Kidney (tissue), 14 donors: ENCODE data around the gene ARID3A. TPM values are rescaled to one million over a fixed set of nuclear protein-coding genes. Genes with fewer than 3 reads are reported as not detected.

Experiments
- DNase-seq, 5 donors: peaks; one replicate each; pipeline ENCODE4 v3.0.0-alpha.2; 2013 to 2020
- FAIRE-seq: peaks from 2 replicates; lab custom pipeline; 2012; peaks lifted over from hg19 to GRCh38; lab: Jason Lieb, UNC
- H3K27ac ChIP-seq, 2 donors: one replicate each; pipeline ENCODE4 v1.7.0; 2013; ENCODE audit warnings: low read depth in 2 of 2, low read length in 2 of 2, inconsistent platforms in 1 of 2
- H3K27me3 ChIP-seq: one replicate; pipeline ENCODE4 v1.7.1; 2013; ENCODE audit warnings: low read length, inconsistent platforms; ENCODE audit not compliant: control insufficient read depth, insufficient read depth
- H3K36me3 ChIP-seq, 3 donors: one replicate each; pipeline versions ENCODE4 v1.7.0 to v1.7.1; 2013; ENCODE audit warnings: low read length in 3 of 3, control low read depth in 1 of 3, inconsistent platforms in 1 of 3; ENCODE audit not compliant: insufficient read depth in 3 of 3, control insufficient read depth in 2 of 3
- H3K4me1 ChIP-seq, 3 donors: one replicate each; pipeline versions ENCODE4 v1.7.0 to v1.7.1; 2013; ENCODE audit warnings: low read length in 3 of 3, inconsistent platforms in 1 of 3, low read depth in 1 of 3; ENCODE audit not compliant: control insufficient read depth in 2 of 3, insufficient read depth in 2 of 3
- H3K4me3 ChIP-seq, 3 donors: one replicate each; pipeline versions ENCODE4 v1.7.0 to v1.8.1; 2013; ENCODE audit warnings: low read length in 3 of 3, control low read depth in 1 of 3, inconsistent platforms in 1 of 3
- H3K9ac ChIP-seq, 3 donors: one replicate each; pipeline versions ENCODE4 v1.7.0 to v1.7.1; 2013; ENCODE audit warnings: low read length in 3 of 3, control low read depth in 1 of 3, inconsistent platforms in 1 of 3
- H3K9me3 ChIP-seq, 3 donors: one replicate each; pipeline versions ENCODE4 v1.7.0 to v1.7.1; 2013; ENCODE audit warnings: low read length in 3 of 3, control low read depth in 1 of 3, inconsistent platforms in 1 of 3; ENCODE audit not compliant: control insufficient read depth in 2 of 3, insufficient read depth in 1 of 3
- intact Hi-C: fragments of 100-400 bp; cut with DNase I; formaldehyde crosslinking; loops from one replicate; pipeline ENCODE4 v1.11.1; 2022
- polyA plus RNA-seq: library from polyadenylated mRNA; stranded (reverse); fragments of 350-450 nt; fragmentation: Illumina TruSeq; extraction: RNeasy Lipid Tissue Mini Kit (QIAGEN cat#74804); gene quantifications from one replicate; pipeline ENCODE4 v1.2.3, GENCODE V29; 2014; ENCODE audit warnings: low read depth, low replicate concordance; ENCODE audit not compliant: insufficient read depth
- total RNA-seq: library from RNA; stranded (reverse); fragmentation: NEBNext Ultra II Directional; extraction: Animal tissue kit (Norgen Biotek cat#: 25700); gene quantifications from one replicate; pipeline ENCODE4 v1.2.1, GENCODE V29; 2021
- TF ChIP-seq, protein P1 (sequence below): IDR thresholded peaks from 3 replicates; pipeline ENCODE4 v1.5.1; 2012; ENCODE audit warnings: mild to moderate bottlenecking, moderate library complexity, borderline replicate concordance; ENCODE audit not compliant: insufficient read depth; ENCODE audit errors: extremely low read depth
- donor health status: control.
- donor health status: control.
- donor health status: control.
- donor health status: control.
- donor health status: control.
- donor health status: DM: yes; HTN: yes; CAD: no.
- donor health status: Normal renal cell carcinoma (clear cell type).

ARID3A gene
- total and polyA plus RNA-seq, 2 donors from 2014 or later, result 5.6 to 16.9 TPM

DNA sequence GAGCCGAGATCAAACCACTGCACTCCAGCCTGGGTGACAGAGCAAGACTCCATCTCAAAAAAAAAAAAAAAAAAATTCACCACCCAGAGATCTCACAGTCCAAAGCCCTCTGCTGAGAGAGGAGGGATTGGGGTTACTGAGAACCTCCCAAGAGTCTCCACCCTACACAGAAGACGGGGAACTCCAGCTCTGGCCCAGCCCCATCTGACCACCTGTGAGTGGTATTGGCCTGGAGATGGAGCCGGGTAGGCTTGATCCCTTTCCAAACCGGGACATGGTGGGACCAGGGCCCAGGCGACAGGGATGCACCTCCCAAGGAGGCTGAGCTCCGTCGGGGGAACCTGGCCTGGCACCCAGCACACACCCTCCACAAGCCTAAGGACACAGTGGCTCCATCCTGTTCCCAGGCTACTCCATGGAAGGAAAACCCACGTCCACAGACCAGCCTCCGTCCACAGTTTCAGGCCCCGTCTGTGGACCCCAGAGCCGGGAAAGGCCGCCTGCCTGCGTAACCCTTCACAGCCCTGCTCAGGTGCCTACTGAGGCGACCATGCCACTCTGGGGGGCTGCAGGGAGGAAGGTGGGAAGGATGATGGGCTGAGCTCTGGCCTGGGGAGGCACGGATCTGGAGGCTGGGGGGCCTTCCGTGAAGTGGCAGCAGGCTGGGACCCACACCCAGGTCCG, 93.2 kb downstream of the ARID3A start:
- H3K4me3 ChIP-seq, result peak overlapping the region in 2 of 3 donors; percentile 80 to 84
- no peak for DNase-seq
- H3K9me3 ChIP-seq, result no peaks in the 10 kb centered on the region
- TF ChIP-seq, protein P1, sequence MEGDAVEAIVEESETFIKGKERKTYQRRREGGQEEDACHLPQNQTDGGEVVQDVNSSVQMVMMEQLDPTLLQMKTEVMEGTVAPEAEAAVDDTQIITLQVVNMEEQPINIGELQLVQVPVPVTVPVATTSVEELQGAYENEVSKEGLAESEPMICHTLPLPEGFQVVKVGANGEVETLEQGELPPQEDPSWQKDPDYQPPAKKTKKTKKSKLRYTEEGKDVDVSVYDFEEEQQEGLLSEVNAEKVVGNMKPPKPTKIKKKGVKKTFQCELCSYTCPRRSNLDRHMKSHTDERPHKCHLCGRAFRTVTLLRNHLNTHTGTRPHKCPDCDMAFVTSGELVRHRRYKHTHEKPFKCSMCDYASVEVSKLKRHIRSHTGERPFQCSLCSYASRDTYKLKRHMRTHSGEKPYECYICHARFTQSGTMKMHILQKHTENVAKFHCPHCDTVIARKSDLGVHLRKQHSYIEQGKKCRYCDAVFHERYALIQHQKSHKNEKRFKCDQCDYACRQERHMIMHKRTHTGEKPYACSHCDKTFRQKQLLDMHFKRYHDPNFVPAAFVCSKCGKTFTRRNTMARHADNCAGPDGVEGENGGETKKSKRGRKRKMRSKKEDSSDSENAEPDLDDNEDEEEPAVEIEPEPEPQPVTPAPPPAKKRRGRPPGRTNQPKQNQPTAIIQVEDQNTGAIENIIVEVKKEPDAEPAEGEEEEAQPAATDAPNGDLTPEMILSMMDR, result no peak
- peak overlapping the region in 1 of 3 donors; percentile 78 for H3K9ac ChIP-seq
- H3K27ac ChIP-seq, result no peak overlapping the region
- peaks cover 0 to 46% (median 8%) of the 10 kb centered on the region in 3 donors for H3K4me1 ChIP-seq
- intact Hi-C loops, result no loop called here
- H3K36me3 ChIP-seq, result peaks cover 0 to 2% (median 0%) of the 10 kb centered on the region in 3 donors
- H3K27me3 ChIP-seq, result no peaks in the 10 kb centered on the region
- FAIRE-seq, result no peak

- DNase-seq (peak in 1 of 5 donors; percentile 80), FAIRE-seq (no peak)
- Histone ChIP-seq H3K27me3 (no peaks in the 10 kb centered on the region), H3K9me3 (no peaks in the 10 kb centered on the region), H3K27ac (peak overlapping the region in 1 of 2 donors; percentile 51), H3K4me1 (peaks cover 0 to 46% (median 8%) of the 10 kb centered on the region in 3 donors), H3K9ac (peak overlapping the region in 2 of 3 donors; percentile 78 to 84), H3K4me3 (peak overlapping the region; percentile 64 to 84 (median 80)), H3K36me3 (no peaks in the 10 kb centered on the region)
- TF ChIP-seq, protein P1, result no peak
- intact Hi-C loops, result no loop called here
These were observed 93.8 kb downstream of the ARID3A start for GRCh38 chr19:1019616-1019961.

GRCh38 chr19:1019980-1020867, 94.4 kb downstream of the ARID3A start:
- intact Hi-C loops, result no loop called here
- H3K27me3 ChIP-seq, result no peaks in the 10 kb centered on the region
- no peaks in the 10 kb centered on the region for H3K9me3 ChIP-seq
- H3K36me3 ChIP-seq, result no peaks in the 10 kb centered on the region
- peak overlapping the region; percentile 36 to 84 (median 78) for H3K9ac ChIP-seq
- TF ChIP-seq, protein P1, result no peak
- FAIRE-seq, result no peak
- DNase-seq, result peak in 2 of 5 donors; percentile 90 to 91
- H3K4me3 ChIP-seq, result peak overlapping the region; percentile 64 to 84 (median 80)
- H3K4me1 ChIP-seq, result peaks cover 0 to 46% (median 8%) of the 10 kb centered on the region in 3 donors
- peak overlapping the region; percentile 51 to 98 for H3K27ac ChIP-seq
